Stimulated activated CD4-positive, alpha-beta T cell treated with anti-CD3 and anti-CD28 coated beads, Interleukin-1b, Interleukin-23, amount 100 ng/mL, for 24 hours (primary cell): Measurements from ENCODE around the gene EFCAB6.
A peak's percentile ranks its signal among the peaks of the same experiment; 100 is the strongest.

Experiments used
- DNase-seq, 4 experiments: peaks; one replicate each; pipeline ENCODE4 v3.0.0-alpha.2; 2020; ENCODE audit warnings: low read depth in 4 of 4, low spot score in 1 of 4

EFCAB6 gene, protein sequence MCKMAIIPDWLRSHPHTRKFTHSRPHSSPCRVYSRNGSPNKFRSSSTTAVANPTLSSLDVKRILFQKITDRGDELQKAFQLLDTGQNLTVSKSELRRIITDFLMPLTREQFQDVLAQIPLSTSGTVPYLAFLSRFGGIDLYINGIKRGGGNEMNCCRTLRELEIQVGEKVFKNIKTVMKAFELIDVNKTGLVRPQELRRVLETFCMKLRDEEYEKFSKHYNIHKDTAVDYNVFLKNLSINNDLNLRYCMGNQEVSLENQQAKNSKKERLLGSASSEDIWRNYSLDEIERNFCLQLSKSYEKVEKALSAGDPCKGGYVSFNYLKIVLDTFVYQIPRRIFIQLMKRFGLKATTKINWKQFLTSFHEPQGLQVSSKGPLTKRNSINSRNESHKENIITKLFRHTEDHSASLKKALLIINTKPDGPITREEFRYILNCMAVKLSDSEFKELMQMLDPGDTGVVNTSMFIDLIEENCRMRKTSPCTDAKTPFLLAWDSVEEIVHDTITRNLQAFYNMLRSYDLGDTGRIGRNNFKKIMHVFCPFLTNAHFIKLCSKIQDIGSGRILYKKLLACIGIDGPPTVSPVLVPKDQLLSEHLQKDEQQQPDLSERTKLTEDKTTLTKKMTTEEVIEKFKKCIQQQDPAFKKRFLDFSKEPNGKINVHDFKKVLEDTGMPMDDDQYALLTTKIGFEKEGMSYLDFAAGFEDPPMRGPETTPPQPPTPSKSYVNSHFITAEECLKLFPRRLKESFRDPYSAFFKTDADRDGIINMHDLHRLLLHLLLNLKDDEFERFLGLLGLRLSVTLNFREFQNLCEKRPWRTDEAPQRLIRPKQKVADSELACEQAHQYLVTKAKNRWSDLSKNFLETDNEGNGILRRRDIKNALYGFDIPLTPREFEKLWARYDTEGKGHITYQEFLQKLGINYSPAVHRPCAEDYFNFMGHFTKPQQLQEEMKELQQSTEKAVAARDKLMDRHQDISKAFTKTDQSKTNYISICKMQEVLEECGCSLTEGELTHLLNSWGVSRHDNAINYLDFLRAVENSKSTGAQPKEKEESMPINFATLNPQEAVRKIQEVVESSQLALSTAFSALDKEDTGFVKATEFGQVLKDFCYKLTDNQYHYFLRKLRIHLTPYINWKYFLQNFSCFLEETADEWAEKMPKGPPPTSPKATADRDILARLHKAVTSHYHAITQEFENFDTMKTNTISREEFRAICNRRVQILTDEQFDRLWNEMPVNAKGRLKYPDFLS (N-terminal part only)

DNA sequence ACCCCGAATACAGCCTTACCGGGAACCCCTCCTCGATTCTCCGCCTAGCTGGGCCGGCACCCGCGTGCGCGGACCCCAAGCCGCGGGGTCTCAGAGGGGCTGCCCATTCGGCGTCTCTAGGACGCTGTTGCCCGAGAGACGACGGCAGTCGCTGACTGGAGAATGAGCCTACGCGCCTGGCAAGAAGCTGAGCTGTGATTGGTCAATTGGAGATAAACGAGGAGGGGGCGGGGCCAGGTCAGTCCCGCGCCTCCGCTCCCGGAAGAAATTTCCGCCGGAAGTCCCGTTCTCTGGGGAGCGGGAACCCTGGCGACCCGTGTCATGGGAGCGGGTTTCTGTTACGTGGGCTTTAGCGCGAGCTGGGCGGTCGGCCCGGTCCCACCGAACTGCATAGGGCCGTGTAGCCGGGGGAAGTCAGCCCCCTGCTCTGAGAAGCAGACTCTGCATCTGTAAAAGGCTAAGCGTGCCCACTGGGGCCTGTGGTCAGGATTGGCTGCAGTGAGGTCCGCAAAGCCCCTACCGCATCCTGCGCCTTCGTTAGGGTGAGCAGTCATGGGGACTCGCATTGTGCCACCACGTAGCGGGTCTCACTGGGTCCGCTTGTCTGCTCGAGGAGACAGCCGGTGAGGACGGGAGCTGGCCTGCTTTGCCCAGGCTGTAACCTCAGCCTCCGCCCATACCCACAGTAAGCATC, at the start of gene EFCAB6:
EFCAB6 (minus strand) TSS at position 157 of the 694 bp plus-strand sequence. CDS start 29,987 bp downstream, outside the sequence.
- peak; percentile 85 to 88 (median 86) for DNase-seq

DNA sequence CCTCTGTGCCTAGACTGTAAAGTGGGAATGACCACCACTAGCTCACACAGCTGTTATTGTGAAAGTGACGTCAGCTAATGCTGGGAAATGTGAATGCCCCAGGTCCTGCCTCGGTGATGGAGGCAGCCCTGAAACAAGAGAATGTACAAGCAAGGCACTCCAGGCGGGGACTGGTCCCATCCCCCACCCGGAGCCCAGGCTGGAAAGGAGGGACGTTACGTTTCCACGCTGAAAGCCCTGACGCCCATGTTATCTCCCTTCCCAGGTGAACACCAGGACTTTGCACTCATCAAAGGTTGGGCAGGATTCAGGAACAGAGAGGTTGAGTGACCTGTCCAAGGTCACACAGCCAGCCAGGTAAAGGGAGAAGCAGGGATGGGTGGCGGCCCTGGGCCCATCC, 49.4 kb upstream of the EFCAB6 start:
- DNase-seq, result no peak

DNA sequence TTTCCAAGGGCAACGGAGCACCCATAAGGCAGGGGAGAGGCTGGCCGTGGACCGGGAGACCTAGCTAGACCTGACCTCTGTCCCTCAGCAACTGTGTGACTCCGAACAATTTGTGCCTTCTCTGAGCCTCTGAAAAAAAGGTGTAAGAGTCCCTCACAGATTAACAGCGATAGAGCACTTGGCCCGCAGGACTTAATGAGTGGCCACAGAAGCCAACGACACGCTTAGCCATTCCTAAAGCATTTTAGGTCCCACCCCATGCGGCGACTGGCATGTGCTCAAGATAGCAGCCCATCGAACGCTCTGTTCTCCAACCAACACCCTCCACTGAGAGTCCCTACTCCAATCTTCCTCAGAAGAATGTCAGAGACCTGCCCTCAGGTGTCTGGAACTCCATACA, 48.7 kb upstream of the EFCAB6 start:
- no peak for DNase-seq

DNA sequence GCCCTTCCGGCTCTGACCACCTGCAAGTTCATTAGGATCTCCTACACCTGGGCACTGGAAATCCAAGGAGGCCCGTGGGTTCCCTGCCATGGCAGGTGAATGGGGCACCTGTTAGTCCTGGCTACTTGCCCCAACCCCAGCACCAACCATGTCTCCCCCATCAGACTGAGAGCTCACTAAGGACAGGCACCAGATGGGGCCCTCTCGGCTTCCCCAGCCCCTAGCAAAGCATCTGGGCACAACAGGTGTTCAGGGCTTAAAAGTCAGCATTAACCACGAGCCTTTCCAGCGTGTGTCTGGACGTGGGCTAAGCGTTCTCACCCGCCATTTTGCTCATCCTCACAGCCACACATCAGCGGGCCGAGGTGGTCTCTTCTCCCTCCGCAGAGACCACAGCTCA, 48.0 kb upstream of the EFCAB6 start:
- DNase-seq, result no peak

DNA sequence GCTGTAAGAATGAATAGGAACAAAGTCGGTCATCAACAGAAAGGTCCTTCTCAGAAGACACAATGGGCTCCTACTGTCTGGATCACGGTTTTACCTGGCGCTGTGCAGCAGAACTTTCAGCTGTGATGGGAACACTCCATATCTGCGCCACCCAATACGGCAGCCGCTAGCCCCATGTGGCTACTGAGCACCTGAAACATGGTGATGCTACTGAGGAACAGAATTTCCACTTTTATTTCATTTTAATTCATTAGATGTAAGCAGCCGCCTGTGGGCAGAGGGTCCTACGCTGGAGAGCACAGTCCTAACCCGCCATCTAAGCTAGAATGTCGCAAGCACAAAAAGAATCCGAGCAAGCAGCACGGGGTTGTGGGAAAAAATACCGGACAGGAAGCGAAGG, 47.5 kb upstream of the EFCAB6 start:
- DNase-seq, result no peak

DNA sequence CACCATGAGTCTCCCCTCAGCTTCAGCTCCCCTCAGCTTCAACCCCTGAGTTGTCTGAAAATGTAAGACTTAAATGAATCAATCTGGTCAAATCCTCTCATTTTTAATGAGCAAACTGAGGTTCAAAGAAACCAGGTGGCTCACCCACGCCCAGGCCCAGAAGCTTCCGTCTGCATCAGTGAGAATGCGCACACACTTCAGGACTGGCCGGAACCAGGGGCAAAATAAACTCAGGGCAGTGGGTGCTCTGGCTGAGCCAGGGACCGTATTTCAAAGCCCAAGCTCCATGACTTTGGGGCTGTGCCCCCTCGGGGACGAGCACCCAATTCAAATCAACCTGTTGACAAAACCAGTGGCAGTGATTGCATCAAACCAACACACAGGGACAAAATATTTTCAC, 47.1 kb upstream of the EFCAB6 start:
- no peak for DNase-seq

DNA sequence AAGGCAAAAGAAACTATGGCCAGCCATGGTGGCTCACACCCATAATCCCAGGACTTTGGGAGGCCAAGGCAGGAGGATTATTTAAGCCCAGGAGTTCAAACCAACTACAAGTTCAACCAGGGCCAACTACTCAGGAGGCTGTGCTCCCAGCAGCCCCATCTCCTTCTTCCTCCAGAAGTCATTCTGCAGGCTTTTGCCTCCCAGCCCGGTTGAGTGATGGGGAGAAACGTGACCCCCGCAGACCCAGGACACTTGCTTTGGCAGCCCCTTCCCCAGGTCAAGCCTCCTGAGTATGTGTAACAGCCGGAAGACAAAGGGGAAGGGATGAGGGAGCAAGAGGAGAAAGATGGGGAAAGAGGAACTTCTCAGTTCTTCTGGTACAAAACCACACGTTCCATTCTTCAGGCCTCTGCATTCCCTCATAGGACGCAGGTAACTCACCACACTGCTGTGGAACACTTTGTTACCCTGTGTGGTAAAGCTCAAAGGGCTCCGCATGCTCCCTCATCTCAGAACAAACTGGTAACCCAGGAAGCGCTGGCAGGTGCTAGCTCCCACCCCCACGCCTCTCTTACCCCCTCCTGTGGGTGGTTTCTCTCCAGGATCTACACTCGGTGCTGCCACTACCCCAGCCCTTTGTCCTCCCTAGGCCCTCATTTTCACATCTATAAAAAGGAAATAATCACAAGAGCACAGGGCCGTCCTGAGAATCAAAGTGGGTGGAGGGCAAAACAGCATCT, 46.2 kb upstream of the EFCAB6 start:
- no peak for DNase-seq

DNA sequence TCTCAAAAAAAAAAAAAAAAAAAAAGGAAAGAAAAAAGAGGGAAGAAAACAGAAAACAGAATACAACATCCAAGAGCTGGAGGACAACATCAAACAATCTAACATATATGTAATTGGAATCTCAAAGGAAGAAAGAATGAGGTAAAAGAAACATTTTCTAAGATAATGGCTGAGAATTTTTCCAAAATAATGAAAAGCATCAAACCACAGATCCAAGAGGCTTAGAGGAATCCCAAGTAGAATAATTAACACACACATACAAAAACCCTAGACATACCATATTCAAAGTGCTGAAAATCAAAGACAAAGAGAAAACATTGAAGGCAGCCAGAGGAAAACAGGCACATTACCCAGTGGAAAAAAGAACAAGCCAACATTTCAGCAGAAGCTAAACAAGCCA, 45.3 kb upstream of the EFCAB6 start:
- DNase-seq, result no peak

DNA sequence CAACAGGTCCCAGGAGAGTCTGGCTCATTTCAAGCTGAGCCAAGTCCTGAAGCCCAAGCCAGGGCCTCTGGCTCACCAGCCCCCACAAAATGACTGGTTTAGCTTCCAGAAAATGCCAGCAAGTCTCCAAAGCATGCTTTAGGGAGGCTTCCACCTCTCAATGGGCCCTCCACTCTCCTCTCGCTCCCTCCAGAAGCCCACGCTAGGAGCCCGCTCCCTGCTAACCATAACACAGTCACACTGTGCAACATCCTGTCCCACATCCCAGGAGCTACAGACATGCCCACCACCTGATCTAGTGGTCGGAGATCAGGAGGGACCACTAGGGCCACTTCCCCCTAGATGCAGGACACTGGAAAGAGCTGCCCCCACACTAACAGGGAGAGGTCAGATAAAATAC, 43.3 kb upstream of the EFCAB6 start:
- DNase-seq, result no peak

DNA sequence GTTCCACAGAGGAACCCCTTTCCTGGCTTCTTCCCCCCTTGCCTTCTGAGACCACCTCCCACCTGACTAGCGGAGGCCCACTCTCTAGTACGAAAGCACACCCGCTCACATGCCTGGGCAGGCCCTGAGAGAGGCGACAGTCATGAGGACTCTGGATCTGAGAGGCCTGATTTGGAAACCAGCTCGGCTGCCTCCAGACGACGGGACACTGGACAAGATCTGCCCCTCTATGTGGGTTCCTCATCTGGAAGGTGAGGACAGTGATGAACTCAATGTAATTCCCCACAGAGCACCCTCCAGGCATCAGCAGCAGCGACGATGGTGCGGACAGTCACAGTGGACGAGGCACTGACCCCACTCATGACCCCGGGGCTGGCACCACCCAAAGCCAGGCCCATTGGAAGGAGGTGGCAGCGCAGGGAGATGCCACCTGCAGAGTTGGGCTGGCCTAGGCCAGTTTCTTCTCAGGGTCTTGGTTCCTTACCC, 42.7 kb upstream of the EFCAB6 start:
- DNase-seq, result no peak

DNA sequence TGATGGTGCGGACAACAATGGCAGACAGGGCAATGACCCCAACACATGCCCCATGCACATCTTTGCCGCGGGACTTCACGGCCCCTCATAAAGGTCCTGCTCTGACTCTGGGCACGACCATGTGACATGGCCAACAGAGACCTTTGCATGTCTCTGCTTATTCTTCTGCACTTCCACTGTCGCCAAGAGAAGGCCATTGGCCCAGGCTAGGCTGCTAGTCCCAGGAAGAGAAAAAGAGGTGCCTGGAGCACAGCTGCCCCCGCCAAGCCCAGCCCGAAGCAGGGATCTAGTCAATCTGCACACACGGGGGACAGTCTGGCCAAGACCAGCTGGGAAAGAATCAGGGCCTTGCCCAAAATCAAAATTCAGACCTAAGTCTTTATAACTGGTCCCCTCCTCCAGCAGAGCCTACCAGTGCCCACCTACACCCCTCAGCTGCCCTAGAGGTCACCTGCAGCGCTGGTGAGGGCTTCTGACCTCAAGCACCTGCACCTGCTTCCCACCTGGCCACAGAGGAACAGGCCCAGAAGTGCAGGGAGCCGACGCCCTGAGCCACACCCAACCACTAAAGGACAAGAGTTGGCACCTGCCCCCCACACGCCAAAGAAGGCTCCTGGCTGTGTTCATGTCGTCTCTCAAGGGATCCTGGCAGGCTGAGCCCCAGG, 42.1 kb upstream of the EFCAB6 start:
- DNase-seq, result no peak

DNA sequence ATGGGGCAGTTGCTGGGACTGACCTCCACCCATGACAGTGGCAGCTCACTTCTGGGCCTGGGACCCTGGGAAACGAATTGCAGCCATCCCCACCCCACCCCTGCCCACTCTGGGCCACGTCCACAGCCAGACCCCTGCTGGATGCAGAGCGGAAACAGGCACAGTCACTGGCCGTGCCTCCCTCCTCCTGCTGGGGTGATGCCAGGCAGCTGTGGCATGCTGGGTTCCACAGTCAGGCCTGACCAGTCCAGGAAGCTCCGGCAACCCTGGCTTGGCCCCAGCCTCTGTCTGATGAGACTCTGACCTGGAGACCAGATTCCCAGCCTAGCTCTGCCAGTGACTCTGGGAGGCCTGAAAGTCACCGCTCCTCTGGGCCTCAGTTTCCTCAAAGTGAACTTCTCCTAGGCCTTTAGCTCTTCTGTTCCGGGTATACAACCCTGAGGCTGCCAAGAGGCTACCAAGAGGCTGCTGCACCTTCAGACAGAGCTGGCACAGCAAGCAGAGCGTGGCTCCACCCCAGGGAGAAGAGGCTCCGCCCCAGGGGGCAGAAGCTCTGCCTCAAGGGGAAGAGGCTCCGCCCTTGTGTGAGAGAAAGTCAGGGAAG, 41.3 kb upstream of the EFCAB6 start:
- no peak for DNase-seq

DNA sequence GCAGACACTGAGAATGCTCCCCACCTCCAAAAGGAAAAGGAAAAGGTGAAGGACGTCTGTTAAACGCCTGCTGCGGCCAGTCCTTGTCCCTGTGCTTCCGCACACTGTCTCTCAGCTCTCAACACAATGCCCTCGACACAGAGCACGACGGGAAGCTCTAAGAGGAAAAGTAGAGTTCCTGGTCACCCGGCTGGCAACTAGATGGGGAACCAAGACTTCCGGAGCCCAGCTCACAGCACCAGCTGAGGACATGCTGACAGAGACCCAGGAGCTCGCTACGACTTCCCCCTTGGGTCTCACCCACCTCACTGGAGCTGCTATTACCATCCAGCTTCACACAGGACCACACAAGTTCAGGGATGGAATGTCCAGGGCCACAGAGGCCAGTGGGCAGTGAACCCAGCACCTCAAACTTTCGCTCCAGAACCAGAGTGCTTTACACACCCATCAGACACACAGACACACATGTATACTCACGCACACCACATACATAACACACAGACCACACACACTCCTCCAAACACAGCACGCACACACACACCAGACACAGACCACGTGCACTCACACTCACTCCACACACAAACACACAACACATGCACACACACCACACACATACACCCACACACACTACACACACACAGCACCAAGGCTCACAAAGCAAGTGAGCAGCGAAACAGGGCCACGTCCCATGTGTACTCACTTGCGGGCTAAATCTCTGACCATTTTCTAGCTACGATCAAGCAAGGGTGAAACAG, 40.6 kb upstream of the EFCAB6 start:
- no peak for DNase-seq

DNA sequence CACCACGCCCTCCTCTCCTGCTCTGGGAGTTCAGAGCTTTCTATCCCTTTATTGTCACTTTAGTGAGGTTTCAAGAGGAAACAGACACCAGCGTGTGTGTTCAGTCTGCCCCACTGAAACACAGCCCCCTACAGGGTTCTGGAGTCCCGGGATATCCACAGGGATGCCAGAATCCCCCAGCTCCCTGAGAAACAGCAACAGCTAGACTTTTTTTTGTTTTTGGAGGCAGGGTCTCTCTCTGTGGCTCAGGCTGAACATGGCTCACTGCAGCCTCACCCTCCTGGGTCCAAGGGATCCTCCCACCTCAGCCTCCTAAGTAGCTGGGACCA, 39.8 kb upstream of the EFCAB6 start:
- DNase-seq, result no peak

DNA sequence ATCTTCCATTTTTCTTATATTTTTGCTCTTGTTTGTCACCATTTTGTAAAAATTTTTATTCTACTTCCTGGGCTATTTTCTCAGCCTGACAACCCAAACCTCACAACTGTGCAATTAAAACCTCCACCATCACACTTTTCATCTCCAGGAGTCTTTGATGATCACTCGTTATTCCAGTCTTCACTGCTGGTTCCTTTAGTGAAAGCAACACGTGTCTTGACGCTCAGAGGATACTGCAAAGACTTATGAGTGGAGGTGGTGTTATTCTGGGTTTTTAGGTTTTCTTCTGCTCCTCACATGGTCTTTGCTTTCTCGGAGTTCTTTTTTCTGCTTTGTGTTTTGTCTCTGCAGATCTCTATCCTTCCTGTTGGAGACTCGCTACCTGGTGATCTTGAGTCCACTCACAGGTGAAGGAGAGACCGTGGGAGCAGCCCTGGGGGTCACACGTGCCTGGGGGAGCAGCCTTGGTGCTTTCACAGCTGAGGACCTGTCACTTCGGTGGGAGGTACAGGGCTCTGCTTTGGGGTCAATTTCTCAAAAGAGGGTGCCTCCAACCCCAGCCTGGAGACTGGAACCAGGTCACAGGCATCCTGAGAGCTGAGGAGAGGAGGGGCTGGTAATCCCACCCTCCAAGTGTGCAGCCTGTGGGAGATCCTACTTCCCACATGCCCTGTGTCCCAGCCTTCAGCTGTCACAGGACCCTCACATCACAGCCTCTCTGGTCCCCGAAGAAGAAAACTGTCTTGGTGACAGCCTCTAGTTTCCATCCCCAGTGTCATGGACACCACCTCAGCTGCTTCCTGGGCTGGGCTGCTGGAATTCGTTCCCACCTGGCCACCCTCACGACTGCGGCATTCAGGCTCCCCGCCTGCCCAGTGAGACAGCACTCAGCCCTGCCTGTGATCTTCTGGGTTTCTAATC, 39.2 kb upstream of the EFCAB6 start:
- DNase-seq, result no peak

DNA sequence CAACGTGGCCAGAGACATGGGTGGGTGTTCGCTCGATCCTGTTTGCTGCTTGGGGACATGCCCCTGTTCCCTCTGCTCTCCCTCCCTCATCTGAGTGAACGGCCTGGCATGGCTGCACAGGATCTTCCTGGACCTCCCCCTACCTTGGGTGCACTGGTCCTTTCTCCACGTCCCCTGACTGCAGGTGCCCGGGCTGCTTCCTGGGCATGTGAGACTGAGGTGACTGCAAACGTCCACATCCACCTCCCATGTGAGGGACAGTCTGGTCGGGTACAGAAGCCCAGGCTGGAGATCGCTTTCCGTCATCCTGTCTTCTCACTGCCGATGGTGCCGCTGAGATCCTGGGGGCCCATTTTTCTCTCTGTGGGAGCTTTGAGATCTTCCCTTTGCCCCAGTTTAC, 38.4 kb upstream of the EFCAB6 start:
- no peak for DNase-seq

DNA sequence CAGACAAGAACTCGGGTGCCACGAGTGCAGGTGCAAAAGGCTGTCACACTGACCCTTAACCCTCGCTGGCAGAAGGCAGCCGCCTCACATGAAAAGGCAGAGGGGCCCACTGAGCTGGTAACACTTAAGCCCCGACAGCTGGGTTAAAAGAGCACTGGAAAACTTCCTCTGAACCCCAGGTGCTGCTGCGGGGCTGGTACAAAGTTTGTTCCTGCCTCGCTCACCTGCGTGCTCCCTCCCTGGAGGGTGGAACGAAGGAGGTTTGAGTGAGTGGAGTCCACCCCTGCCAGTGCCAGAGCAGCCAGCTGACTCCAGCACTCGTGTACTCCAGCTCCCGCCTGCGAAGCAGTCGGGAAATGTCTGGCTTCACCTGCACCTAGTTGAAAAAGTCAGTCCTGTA, 37.6 kb upstream of the EFCAB6 start:
- DNase-seq, result no peak
